HEK293 (cell line): ENCODE data around the gene LILRB1.

Source experiments
- GFI1B ChIP-seq: fragments of 450-650 bp; formaldehyde crosslinking; IDR thresholded peaks from 2 replicates; pipeline ENCODE4 v1.5.1; 2016; ENCODE audit warnings: missing biosample characterization, missing genetic modification characterization
- KLF9 ChIP-seq: fragments of 450-650 bp; formaldehyde crosslinking; IDR thresholded peaks from 2 replicates; pipeline ENCODE4 v1.5.1; 2016; ENCODE audit warnings: missing biosample characterization, missing genetic modification characterization, low read depth
- ZBTB1 ChIP-seq: fragments of 450-650 bp; formaldehyde crosslinking; IDR thresholded peaks from 2 replicates; pipeline ENCODE4 v1.5.1; 2016; ENCODE audit warnings: missing biosample characterization, missing genetic modification characterization
- ZXDB ChIP-seq: fragments of 450-650 bp; formaldehyde crosslinking; IDR thresholded peaks from 2 replicates; pipeline ENCODE4 v1.5.1; 2016; ENCODE audit warnings: missing biosample characterization, missing genetic modification characterization
- TF ChIP-seq, protein P1 (sequence below): fragments of 450-650 bp; formaldehyde crosslinking; IDR thresholded peaks from 2 replicates; pipeline ENCODE4 v1.5.1; 2016; ENCODE audit warnings: missing biosample characterization, missing genetic modification characterization

DNA sequence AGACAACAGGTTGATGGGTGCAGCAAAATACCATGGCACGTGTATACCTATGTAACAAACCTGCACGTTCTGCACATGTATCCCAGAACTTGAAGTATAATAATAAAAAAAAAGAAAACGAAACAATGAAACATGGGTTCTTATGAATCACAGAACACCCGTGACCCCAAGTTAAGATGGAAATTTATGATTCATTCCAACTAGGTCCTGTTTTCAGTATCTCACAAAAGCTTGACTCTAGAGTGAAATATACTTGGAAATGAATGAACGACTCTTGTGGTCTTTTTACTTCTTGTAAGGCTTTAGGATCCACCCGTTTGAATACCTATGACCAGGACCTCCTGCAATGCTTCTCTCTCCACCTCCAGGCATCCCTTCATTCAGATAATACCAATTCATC lies 29.0 kb downstream of the LILRB1 start:
- TF ChIP-seq, protein P1, sequence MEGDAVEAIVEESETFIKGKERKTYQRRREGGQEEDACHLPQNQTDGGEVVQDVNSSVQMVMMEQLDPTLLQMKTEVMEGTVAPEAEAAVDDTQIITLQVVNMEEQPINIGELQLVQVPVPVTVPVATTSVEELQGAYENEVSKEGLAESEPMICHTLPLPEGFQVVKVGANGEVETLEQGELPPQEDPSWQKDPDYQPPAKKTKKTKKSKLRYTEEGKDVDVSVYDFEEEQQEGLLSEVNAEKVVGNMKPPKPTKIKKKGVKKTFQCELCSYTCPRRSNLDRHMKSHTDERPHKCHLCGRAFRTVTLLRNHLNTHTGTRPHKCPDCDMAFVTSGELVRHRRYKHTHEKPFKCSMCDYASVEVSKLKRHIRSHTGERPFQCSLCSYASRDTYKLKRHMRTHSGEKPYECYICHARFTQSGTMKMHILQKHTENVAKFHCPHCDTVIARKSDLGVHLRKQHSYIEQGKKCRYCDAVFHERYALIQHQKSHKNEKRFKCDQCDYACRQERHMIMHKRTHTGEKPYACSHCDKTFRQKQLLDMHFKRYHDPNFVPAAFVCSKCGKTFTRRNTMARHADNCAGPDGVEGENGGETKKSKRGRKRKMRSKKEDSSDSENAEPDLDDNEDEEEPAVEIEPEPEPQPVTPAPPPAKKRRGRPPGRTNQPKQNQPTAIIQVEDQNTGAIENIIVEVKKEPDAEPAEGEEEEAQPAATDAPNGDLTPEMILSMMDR: no peak
- TF ChIP-seq ZBTB1 (tag by site-specific recombination) (no peak), GFI1B (tag by site-specific recombination) (no peak), KLF9 (tag by site-specific recombination) (no peak), ZXDB (tag by site-specific recombination) (no peak)
